Esophagus squamous epithelium (tissue), 5 donors: ENCODE data around the gene TRIM46. TPM values are rescaled to one million over a fixed set of nuclear protein-coding genes. Genes with fewer than 3 reads are reported as not detected.
A peak's percentile ranks its signal among the peaks of the same experiment; 100 is the strongest.
"Not testable (repeated sequence)": the region's sequence is repeated elsewhere in the genome, so short reads cannot be mapped to it uniquely, and the experiment has no call there.

Experiments
- DNase-seq: peaks from one replicate; lab custom pipeline; 2025; lab: John Stamatoyannopoulos, UW
- H3K27ac ChIP-seq, 4 donors: fragments of 200-600 bp; sonication (generic); one replicate each; pipeline ENCODE4 v1.5.1; 2016 to 2019; ENCODE audit warnings: mild to moderate bottlenecking in 1 of 4
- H3K27me3 ChIP-seq, 4 donors: fragments of 200-600 bp; sonication (generic); 1 replicate in 3 of 4; 2 replicates in 1 of 4; pipeline versions ENCODE4 v1.5.1 to v1.6.0; 2017 to 2021; ENCODE audit warnings: antibody characterized with exemption in 1 of 4
- H3K36me3 ChIP-seq, 3 donors: fragments of 200-600 bp; sonication (generic); one replicate each; pipeline ENCODE4 v1.5.1; 2016 to 2019
- H3K4me1 ChIP-seq, 3 donors: fragments of 200-600 bp; sonication (generic); one replicate each; pipeline ENCODE4 v1.5.1; 2017 to 2019
- H3K4me3 ChIP-seq, 4 donors: fragments of 200-600 bp; sonication (generic); 1 replicate in 3 of 4; 2 replicates in 1 of 4; pipeline ENCODE4 v1.5.1; 2016 to 2019; ENCODE audit warnings: mild to moderate bottlenecking in 2 of 4, moderate library complexity in 1 of 4
- H3K9me3 ChIP-seq, 3 donors: fragments of 200-600 bp; sonication (generic); one replicate each; pipeline ENCODE4 v1.5.1; 2016 to 2019
- CTCF ChIP-seq, 6 experiments: fragments of 450-650 bp in 4 of 6; fragments of 200-600 bp in 2 of 6; sonication (generic) in 2 of 6; IDR thresholded peaks; one replicate each; pipeline ENCODE4 v1.5.1; 2016 to 2019; ENCODE audit warnings: antibody characterized with exemption in 6 of 6, mild to moderate bottlenecking in 4 of 6, moderate library complexity in 4 of 6
- POLR2A ChIP-seq, 4 donors: fragments of 450-650 bp; IDR thresholded peaks; one replicate each; pipeline ENCODE4 v1.6.1; 2017; ENCODE audit warnings: antibody characterized with exemption in 4 of 4, mild to moderate bottlenecking in 4 of 4, moderate library complexity in 3 of 4
- WGBS, 2 donors: methylation state at CpG; one replicate each; pipeline ENCODE4 v1.1.5; 2018; 5-methylcytosine and 5-hydroxymethylcytosine counted together
- intact Hi-C: fragments of 100-400 bp; cut with DNase I; formaldehyde crosslinking; loops from one replicate; pipeline ENCODE4 v1.15.0; 2022
- total RNA-seq, 4 donors: library from RNA; depleted of rRNA; stranded (reverse); fragments of >200 nt; gene quantifications; one replicate each; pipeline ENCODE4 v1.1.0, GENCODE V29; 2016
- donor health status: DM: yes; HTN: yes; CAD: no.

TRIM46 gene
- total RNA-seq, 4 donors from 2014 or later, result 0.30 to 0.53 (median 0.38) TPM; not detected in 1

DNA sequence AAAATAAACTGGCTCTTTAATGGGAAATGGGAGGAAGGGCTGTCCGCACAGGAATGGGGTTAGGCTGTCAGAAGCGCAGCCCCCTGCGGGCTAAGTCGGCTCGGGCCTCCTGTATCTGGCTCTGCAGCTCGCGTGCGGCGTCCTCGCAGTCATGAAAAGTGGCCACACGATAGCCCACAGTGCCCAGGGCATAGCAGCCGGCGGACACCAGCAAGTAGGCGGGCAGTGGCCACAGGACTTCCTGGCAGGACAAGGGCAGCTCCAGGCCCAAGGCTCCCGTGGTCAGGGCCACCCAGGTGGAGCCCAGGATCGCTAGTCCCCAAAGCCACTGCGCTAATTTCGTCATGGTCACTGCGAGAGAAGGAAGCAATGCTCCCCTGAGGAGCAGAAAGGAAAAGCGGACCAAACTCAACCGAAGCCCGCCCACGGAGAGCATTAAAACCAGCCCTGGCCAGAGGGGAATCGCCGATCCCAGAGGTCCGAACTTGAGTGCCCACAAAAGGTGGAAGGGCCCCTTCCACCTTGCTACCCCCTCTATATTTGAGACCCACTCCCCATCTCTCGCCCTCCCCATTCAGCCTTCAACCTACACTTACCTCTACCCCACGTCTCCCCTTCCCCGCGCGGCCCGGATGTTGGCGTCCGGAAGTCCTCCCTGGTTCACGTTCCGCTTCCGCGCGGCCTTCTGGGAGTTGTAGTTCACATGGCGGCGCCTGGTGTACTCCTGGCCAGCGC, 33.6 kb upstream of the TRIM46 start, which contains the start of gene DPM3:
DPM3 (minus strand) TSS at position 637 of the 735 bp plus-strand sequence; CDS start at position 346, 291 bp downstream.
- Histone ChIP-seq H3K27me3 (no peaks in the 10 kb centered on the region), H3K4me3 (peak within 1 kb of the TSS; percentile 61 to 91 (median 82)), H3K27ac (peak within 1 kb of the TSS; percentile 87 to 95 (median 92)), H3K9me3 (no peaks in the 10 kb centered on the region), H3K4me1 (peaks cover 8 to 51% (median 19%) of the 10 kb centered on the region in 3 donors), H3K36me3 (peaks cover 0 to 15% (median 0%) of the 10 kb centered on the region in 3 donors)
- peak; percentile 65 for DNase-seq
- peak in 1 of 6 experiments; percentile 9 for TF ChIP-seq CTCF (IDR thresholded peaks at IDR 0.05)
- peak in 3 of 4 donors; percentile 59 to 76 (median 65) for TF ChIP-seq POLR2A (IDR thresholded peaks at IDR 0.05)
- intact Hi-C loops, result no loop called here
- WGBS, 2 donors, result 1 to 2% methylated on average over 27 to 30 of the region's 42 CpGs

- H3K4me3 ChIP-seq, result peak overlapping the region; percentile 61 to 91 (median 82)
- WGBS, 2 donors, result 6 to 7% methylated on average over 5 to 7 of the region's 11 CpGs
- peaks cover 8 to 46% (median 19%) of the 10 kb centered on the region in 3 donors for H3K4me1 ChIP-seq
- intact Hi-C loops, result no loop called here
- H3K27me3 ChIP-seq, result no peaks in the 10 kb centered on the region
- H3K9me3 ChIP-seq, result no peaks in the 10 kb centered on the region
- DNase-seq, result no peak
- peaks cover 0 to 15% (median 0%) of the 10 kb centered on the region in 3 donors for H3K36me3 ChIP-seq
- peak overlapping the region; percentile 87 to 95 (median 92) for H3K27ac ChIP-seq
- TF ChIP-seq POLR2A (IDR thresholded peaks at IDR 0.05) (peak in 1 of 4 donors; percentile 3), CTCF (IDR thresholded peaks at IDR 0.05) (peak in 1 of 6 experiments; percentile 20)
Observed at GRCh38 chr1:155140630-155140953, 33.1 kb upstream of the TRIM46 start.

GRCh38 chr1:155141749-155142148, 31.9 kb upstream of the TRIM46 start:
- Histone ChIP-seq H3K4me1 (peaks cover 7 to 37% (median 17%) of the 10 kb centered on the region in 3 donors), H3K27me3 (no peaks in the 10 kb centered on the region), H3K36me3 (peaks cover 0 to 15% (median 0%) of the 10 kb centered on the region in 3 donors), H3K27ac (no peak overlapping the region), H3K4me3 (no peak overlapping the region), H3K9me3 (no peaks in the 10 kb centered on the region)
- WGBS, 2 donors, result 85 to 88% methylated on average over 7 of the region's 7 CpGs
- TF ChIP-seq POLR2A (IDR thresholded peaks at IDR 0.05) (no peak), CTCF (IDR thresholded peaks at IDR 0.05) (no peak)
- intact Hi-C loops, result no loop called here
- no peak for DNase-seq

- no peaks in the 10 kb centered on the region for H3K9me3 ChIP-seq
- H3K36me3 ChIP-seq, result no peaks in the 10 kb centered on the region
- TF ChIP-seq CTCF (IDR thresholded peaks at IDR 0.05) (peak in 1 of 6 experiments; percentile 7), POLR2A (IDR thresholded peaks at IDR 0.05) (no peak)
- H3K4me3 ChIP-seq, result no peak overlapping the region
- WGBS, 2 donors, result 79% methylated on average over 3 of the region's 3 CpGs
- H3K27me3 ChIP-seq, result no peaks in the 10 kb centered on the region
- intact Hi-C loops, result no loop called here
- H3K4me1 ChIP-seq, result peaks cover 0 to 3% (median 0%) of the 10 kb centered on the region in 3 donors
- H3K27ac ChIP-seq, result no peak overlapping the region
- DNase-seq, result no peak
Observed at GRCh38 chr1:155145491-155145890, 28.2 kb upstream of the TRIM46 start.

- H3K9me3 ChIP-seq, H3K27ac ChIP-seq, H3K4me3 ChIP-seq, H3K27me3 ChIP-seq, H3K4me1 ChIP-seq, intact Hi-C loops, DNase-seq, H3K36me3 ChIP-seq: not testable (repeated sequence)
- 68 to 71% methylated on average over 3 of the region's 3 CpGs for WGBS, 2 donors
Observed at GRCh38 chr1:155155996-155156643, 17.5 kb upstream of the TRIM46 start.
